HG02642 (cell line): ENCODE data around the gene OPCML.

ENCODE experiments used
- ATAC-seq: cut with Tn5 transposase; IDR thresholded peaks from one replicate; pipeline ENCODE4 v1.9.1; 2021; ENCODE audit warnings: mild to moderate bottlenecking; ENCODE audit not compliant: unreplicated experiment, poor library complexity

The OPCML gene

GRCh38 chr11:133019545-133020371 lies 512.5 kb downstream of the OPCML start:
- no peak for ATAC-seq

- no peak for ATAC-seq
Measured at GRCh38 chr11:133015457-133015856, 516.8 kb downstream of the OPCML start.

GRCh38 chr11:133014337-133014736 lies 518.0 kb downstream of the OPCML start:
- ATAC-seq: no peak

GRCh38 chr11:133012803-133013202 lies 519.5 kb downstream of the OPCML start:
- ATAC-seq: no peak

GRCh38 chr11:133011604-133012003 lies 520.7 kb downstream of the OPCML start:
- no peak for ATAC-seq

- no peak for ATAC-seq
Measured at GRCh38 chr11:133007027-133007584, 525.2 kb downstream of the OPCML start.

GRCh38 chr11:133004369-133004768 lies 527.9 kb downstream of the OPCML start:
- ATAC-seq: no peak

GRCh38 chr11:132999516-132999915 lies 532.8 kb downstream of the OPCML start:
- no peak for ATAC-seq

GRCh38 chr11:132999031-132999430 lies 533.3 kb downstream of the OPCML start:
- no peak for ATAC-seq

- no peak for ATAC-seq
Measured at GRCh38 chr11:132997396-132997795, 534.9 kb downstream of the OPCML start.

GRCh38 chr11:132994966-132995365 lies 537.3 kb downstream of the OPCML start:
- ATAC-seq: no peak

- no peak for ATAC-seq
Measured at GRCh38 chr11:132993991-132994502, 538.3 kb downstream of the OPCML start.

- ATAC-seq: no peak
Measured at GRCh38 chr11:132992838-132993631, 539.3 kb downstream of the OPCML start.

- ATAC-seq: no peak
Measured at GRCh38 chr11:132988411-132988810, 543.9 kb downstream of the OPCML start.

GRCh38 chr11:132987936-132988335 lies 544.4 kb downstream of the OPCML start:
- no peak for ATAC-seq

- no peak for ATAC-seq
Measured at GRCh38 chr11:132983641-132983978, 548.7 kb downstream of the OPCML start.

GRCh38 chr11:132982772-132983640 lies 549.3 kb downstream of the OPCML start:
- ATAC-seq: no peak

- no peak for ATAC-seq
Measured at GRCh38 chr11:132981131-132981956, 551.0 kb downstream of the OPCML start.

- ATAC-seq: no peak
Measured at GRCh38 chr11:132980670-132981069, 551.6 kb downstream of the OPCML start.
